GM12878 (cell line): ENCODE data around the gene CDH4. TPM values are rescaled to one million over a fixed set of nuclear protein-coding genes. Genes with fewer than 3 reads are reported as not detected.

ENCODE experiments used
- ATAC-seq: fragments of 200-7000 bp; cut with Tn5 transposase; 3 replicates; pipeline ENCODE4 v1.9.1; 2020; ENCODE audit warnings: mild to moderate bottlenecking, moderate library complexity
- BruUV-seq: library from RNA; stranded (reverse); fragments of 400-500 nt; replicated peaks from 2 replicates; lab custom pipeline; 2021; lab: Mats Ljungman, UMichigan
- CTCF ChIA-PET: fragments of 300-600 bp; sonication (Branson Sonifier 250); formaldehyde crosslinking; extraction: SDS; loops from one replicate; lab custom pipeline; 2021; ENCODE audit warnings: inconsistent platforms; lab: Yijun Ruan, JAX
- POLR2A ChIA-PET: fragments of 350-600 bp; formaldehyde crosslinking; extraction: SDS; loops from one replicate; lab custom pipeline; 2021; ENCODE audit warnings: inconsistent platforms; lab: Charles Lee
- RAD21 ChIA-PET: fragments of 300-600 bp; sonication (Branson Sonifier 250); formaldehyde crosslinking; loops from one replicate; lab custom pipeline; 2023; ENCODE audit warnings: antibody characterized with exemption; ENCODE audit not compliant: unreplicated experiment; lab: Charles Lee
- SMC1A ChIA-PET: fragments of 300-600 bp; sonication (Branson Sonifier 250); formaldehyde crosslinking; loops from one replicate; lab custom pipeline; 2023; ENCODE audit not compliant: unreplicated experiment, uncharacterized antibody; lab: Charles Lee
- DNase-seq: peaks from one replicate; pipeline ENCODE4 v3.0.0-alpha.2; 2011; ENCODE audit warnings: low read depth, low spot score
- FAIRE-seq: peaks from 3 replicates; lab custom pipeline; 2011; peaks lifted over from hg19 to GRCh38; lab: Jason Lieb, UNC
- H2AFZ ChIP-seq: 2 replicates; pipeline ENCODE4 v1.6.0; 2011; ENCODE audit warnings: low read depth, low read length, control low read depth; ENCODE audit not compliant: control insufficient read depth
- H3K27ac ChIP-seq: 2 replicates; pipeline ENCODE4 v1.5.1; 2011; ENCODE audit warnings: control low read depth; ENCODE audit not compliant: control insufficient read depth, insufficient read depth
- H3K27me3 ChIP-seq, 2 experiments: replicated peaks in 1 of 2; 2 replicates each; pipeline versions ENCODE4 v1.6.0 to v1.6.1; 2011; ENCODE audit warnings: low read length in 1 of 2; ENCODE audit not compliant: control insufficient read depth in 2 of 2, insufficient read depth in 2 of 2
- H3K36me3 ChIP-seq, 2 experiments: 2 replicates each; pipeline ENCODE4 v1.5.1; 2011; ENCODE audit warnings: low read length in 1 of 2; ENCODE audit not compliant: control insufficient read depth in 2 of 2, insufficient read depth in 2 of 2
- H3K4me1 ChIP-seq: 2 replicates; pipeline ENCODE4 v1.6.1; 2011; ENCODE audit warnings: mild to moderate bottlenecking, low read length, moderate library complexity, mixed read lengths; ENCODE audit not compliant: control insufficient read depth, insufficient read depth
- H3K4me2 ChIP-seq: 2 replicates; pipeline ENCODE4 v1.6.0; 2011; ENCODE audit warnings: control low read depth; ENCODE audit not compliant: control insufficient read depth, insufficient read depth
- H3K4me3 ChIP-seq: fragments of 200-600 bp; sonication (generic); 2 replicates; pipeline ENCODE4 v1.5.1; 2016
- H3K79me2 ChIP-seq: 2 replicates; pipeline ENCODE4 v1.6.0; 2011; ENCODE audit warnings: low read length; ENCODE audit not compliant: control insufficient read depth, insufficient read depth
- H3K9ac ChIP-seq: 2 replicates; pipeline ENCODE4 v1.8.0; 2011; ENCODE audit warnings: low read length, control low read depth, mixed read lengths; ENCODE audit not compliant: control insufficient read depth, insufficient read depth
- H3K9me3 ChIP-seq: replicated peaks from 3 replicates; pipeline ENCODE4 v1.5.1; 2011; ENCODE audit warnings: mild to moderate bottlenecking, low read length; ENCODE audit not compliant: control insufficient read depth, insufficient read depth
- H4K20me1 ChIP-seq: 2 replicates; pipeline ENCODE4 v1.6.0; 2011; ENCODE audit not compliant: control insufficient read depth, insufficient read depth
- BCL11A ChIP-seq: IDR thresholded peaks from 2 replicates; pipeline ENCODE4 v1.6.1; 2011; ENCODE audit warnings: low read depth, low read length
- CHD1 ChIP-seq: IDR thresholded peaks from 2 replicates; pipeline ENCODE4 v1.6.1; 2012; ENCODE audit warnings: low read depth, low read length, improper control_type of control experiment
- ETV6 ChIP-seq, 2 experiments: fragments of 450-650 bp in 1 of 2; IDR thresholded peaks in 1 of 2; conservative IDR thresholded peaks in 1 of 2; 2 replicates each; pipeline ENCODE4 v1.6.1; 2014; ENCODE audit warnings: antibody characterized with exemption in 1 of 2, borderline replicate concordance in 1 of 2, low read depth in 1 of 2, mild to moderate bottlenecking in 1 of 2, moderate library complexity in 1 of 2
- FOS ChIP-seq: IDR thresholded peaks from 3 replicates; pipeline ENCODE4 v1.6.1; 2011; ENCODE audit warnings: borderline replicate concordance; ENCODE audit not compliant: insufficient read length; ENCODE audit errors: extremely low read depth
- HDGF ChIP-seq: fragments of 450-650 bp; IDR thresholded peaks from 2 replicates; pipeline ENCODE4 v1.6.1; 2016; ENCODE audit warnings: antibody characterized with exemption
- PRDM15 ChIP-seq: fragments of 450-650 bp; formaldehyde crosslinking; IDR thresholded peaks from 2 replicates; pipeline ENCODE4 v1.4.0; 2020; ENCODE audit warnings: mild to moderate bottlenecking, moderate library complexity
- RAD51 ChIP-seq: fragments of 450-650 bp; IDR thresholded peaks from 2 replicates; pipeline ENCODE4 v1.6.1; 2016; ENCODE audit warnings: moderate library complexity, mild to moderate bottlenecking, inconsistent platforms
- SRF ChIP-seq, 2 experiments: IDR thresholded peaks; 2 replicates each; pipeline ENCODE4 v1.6.1; 2011; ENCODE audit warnings: low read depth in 2 of 2, low read length in 2 of 2, mild to moderate bottlenecking in 1 of 2, moderate library complexity in 1 of 2
- WRNIP1 ChIP-seq: IDR thresholded peaks from 2 replicates; pipeline ENCODE4 v1.6.1; 2011; ENCODE audit warnings: low read depth, low read length, improper control_type of control experiment, borderline replicate concordance
- ZBED1 ChIP-seq: IDR thresholded peaks from 2 replicates; pipeline ENCODE4 v1.6.1; 2016; ENCODE audit warnings: borderline replicate concordance
- ZNF207 ChIP-seq: fragments of 450-650 bp; IDR thresholded peaks from 2 replicates; pipeline ENCODE4 v1.6.1; 2014; ENCODE audit warnings: antibody characterized with exemption, mild to moderate bottlenecking, borderline replicate concordance
- ZSCAN29 ChIP-seq: fragments of 450-650 bp; IDR thresholded peaks from 2 replicates; pipeline ENCODE4 v1.6.1; 2017; ENCODE audit warnings: mild to moderate bottlenecking, moderate library complexity
- WGBS: methylation state at CpG from one replicate; pipeline ENCODE4 v1.1.6; 2016; ENCODE audit warnings: low lambda C conversion rate; ENCODE audit not compliant: insufficient replicate concordance, insufficient coverage; ENCODE audit errors: missing lambda C conversion rate; 5-methylcytosine and 5-hydroxymethylcytosine counted together
- in situ Hi-C: fragments of 300-500 bp; cut with MboI; formaldehyde crosslinking; loops from 9 replicates; pipeline ENCODE4 v1.14.3; 2018; ENCODE audit warnings: mixed read lengths
- intact Hi-C: fragments of 100-400 bp; cut with micrococcal nuclease; formaldehyde crosslinking; loops from one replicate; pipeline ENCODE4 v1.14.2; 2022; ENCODE audit not compliant: unreplicated experiment
- polyA plus RNA-seq, 11 experiments: library from polyadenylated mRNA; depleted of rRNA in 4 of 11; unstranded in 6 of 11; stranded (reverse) in 5 of 11; fragments of >200 nt; fragmentation: Nextera tagmentation in 4 of 11; fragmentation: Illumina TruSeq in 1 of 11; extraction: Ambion mirVana in 4 of 11; extraction: Trizol in 1 of 11; gene quantifications; 1 replicate in 1 of 11; 2 replicates in 10 of 11; pipeline versions ENCODE4 v1.2.1 to v1.2.3, GENCODE V29; 2011 to 2016; ENCODE audit warnings: inconsistent platforms in 2 of 11, missing spikeins in 2 of 11, low read depth in 1 of 11
- total RNA-seq, 4 experiments: library from RNA; depleted of rRNA in 3 of 4; stranded (reverse); fragments of >200 nt in 3 of 4; fragmentation: Illumina TruSeq in 1 of 4; extraction: Trizol in 1 of 4; gene quantifications; 2 replicates each; pipeline versions ENCODE4 v1.2.1 to v1.2.3, GENCODE V29; 2013 to 2021
- TF ChIP-seq, protein P1 (sequence below): fragments of 450-650 bp; IDR thresholded peaks from 2 replicates; pipeline ENCODE4 v1.6.1; 2017; ENCODE audit warnings: borderline replicate concordance
- TF ChIP-seq, protein P2 (sequence below): IDR thresholded peaks from 2 replicates; pipeline ENCODE4 v1.6.1; 2012; ENCODE audit warnings: low read depth, low read length, improper control_type of control experiment
- TF ChIP-seq, protein P3 (sequence below): fragments of 150-350 bp; IDR thresholded peaks from 2 replicates; pipeline ENCODE4 v1.6.1; 2014; ENCODE audit warnings: mild to moderate bottlenecking, low read depth, low read length

Gene CDH4
- total and polyA plus RNA-seq, 10 of the 15 experiments (the other 5 are each of a cell fraction or from before 2014, with no cell fraction given) = not detected

DNA sequence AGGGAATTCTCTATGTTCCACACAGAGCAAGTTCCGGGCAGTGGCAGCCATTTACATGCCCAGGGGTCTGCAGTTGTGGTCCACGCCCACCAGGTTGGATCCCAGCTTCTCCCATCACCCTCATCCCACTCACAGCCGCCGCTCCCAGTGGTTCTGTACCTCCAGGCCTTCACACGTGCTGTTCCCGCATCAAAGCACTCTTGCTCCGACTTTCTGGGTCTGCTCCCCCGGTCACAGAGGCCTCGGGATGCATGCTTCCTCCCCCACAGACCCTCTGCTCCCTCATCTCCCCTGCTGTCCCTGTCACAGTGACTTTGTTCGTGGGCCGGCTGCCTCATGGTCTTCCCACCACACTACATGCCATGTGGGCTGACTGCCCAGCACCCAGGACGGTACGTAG lies 481.2 kb downstream of the CDH4 start (continued):
- no peak for TF ChIP-seq PRDM15

GRCh38 chr20:61733891-61734732 lies 482.1 kb downstream of the CDH4 start:
- H3K4me1 ChIP-seq = no peaks in the 10 kb centered on the region
- intact Hi-C loops = no loop called here
- ChIA-PET CTCF (no interaction called here), SMC1A (no interaction called here), POLR2A (no interaction called here), RAD21 (no interaction called here)
- ATAC-seq = no peak
- H3K36me3 ChIP-seq = no peaks in the 10 kb centered on the region
- no peaks in the 10 kb centered on the region for H4K20me1 ChIP-seq
- H3K9ac ChIP-seq = no peak overlapping the region
- no peak overlapping the region for H3K27ac ChIP-seq
- no peak for FAIRE-seq
- H2AFZ ChIP-seq = no peak overlapping the region
- no peak overlapping the region for H3K4me3 ChIP-seq
- 56% methylated on average over 28 of the region's 28 CpGs for WGBS
- no peaks in the 10 kb centered on the region for H3K79me2 ChIP-seq
- no peak for DNase-seq
- no peaks in the 10 kb centered on the region for H3K27me3 ChIP-seq
- no peaks in the 10 kb centered on the region for H3K9me3 ChIP-seq
- no TSS peak for BruUV-seq
- H3K4me2 ChIP-seq = no peak overlapping the region
- in situ Hi-C loops = no loop called here
- no peak for TF ChIP-seq FOS
- TF ChIP-seq SRF (IDR thresholded peaks at IDR 0.05; ENCODE audit: low read depth in 2 of 2, low read length in 2 of 2) = no peak
- TF ChIP-seq HDGF = no peak
- no peak for TF ChIP-seq ZSCAN29
- TF ChIP-seq CHD1 = no peak
- no peak for TF ChIP-seq BCL11A
- TF ChIP-seq, protein P1, sequence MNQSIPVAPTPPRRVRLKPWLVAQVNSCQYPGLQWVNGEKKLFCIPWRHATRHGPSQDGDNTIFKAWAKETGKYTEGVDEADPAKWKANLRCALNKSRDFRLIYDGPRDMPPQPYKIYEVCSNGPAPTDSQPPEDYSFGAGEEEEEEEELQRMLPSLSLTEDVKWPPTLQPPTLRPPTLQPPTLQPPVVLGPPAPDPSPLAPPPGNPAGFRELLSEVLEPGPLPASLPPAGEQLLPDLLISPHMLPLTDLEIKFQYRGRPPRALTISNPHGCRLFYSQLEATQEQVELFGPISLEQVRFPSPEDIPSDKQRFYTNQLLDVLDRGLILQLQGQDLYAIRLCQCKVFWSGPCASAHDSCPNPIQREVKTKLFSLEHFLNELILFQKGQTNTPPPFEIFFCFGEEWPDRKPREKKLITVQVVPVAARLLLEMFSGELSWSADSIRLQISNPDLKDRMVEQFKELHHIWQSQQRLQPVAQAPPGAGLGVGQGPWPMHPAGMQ = no peak
- TF ChIP-seq ETV6 (conservative IDR thresholded peaks at IDR 0.05 in 1 of 2, IDR thresholded peaks at IDR 0.05 in 1 of 2; ENCODE audit: borderline replicate concordance in 1 of 2, low read depth in 1 of 2) = no peak
- TF ChIP-seq, protein P2, sequence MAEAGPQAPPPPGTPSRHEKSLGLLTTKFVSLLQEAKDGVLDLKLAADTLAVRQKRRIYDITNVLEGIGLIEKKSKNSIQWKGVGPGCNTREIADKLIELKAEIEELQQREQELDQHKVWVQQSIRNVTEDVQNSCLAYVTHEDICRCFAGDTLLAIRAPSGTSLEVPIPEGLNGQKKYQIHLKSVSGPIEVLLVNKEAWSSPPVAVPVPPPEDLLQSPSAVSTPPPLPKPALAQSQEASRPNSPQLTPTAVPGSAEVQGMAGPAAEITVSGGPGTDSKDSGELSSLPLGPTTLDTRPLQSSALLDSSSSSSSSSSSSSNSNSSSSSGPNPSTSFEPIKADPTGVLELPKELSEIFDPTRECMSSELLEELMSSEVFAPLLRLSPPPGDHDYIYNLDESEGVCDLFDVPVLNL = no peak
- TF ChIP-seq RAD51 = no peak
- TF ChIP-seq ZBED1 = no peak
- TF ChIP-seq WRNIP1 = no peak
- no peak for TF ChIP-seq ZNF207
- TF ChIP-seq, protein P3, sequence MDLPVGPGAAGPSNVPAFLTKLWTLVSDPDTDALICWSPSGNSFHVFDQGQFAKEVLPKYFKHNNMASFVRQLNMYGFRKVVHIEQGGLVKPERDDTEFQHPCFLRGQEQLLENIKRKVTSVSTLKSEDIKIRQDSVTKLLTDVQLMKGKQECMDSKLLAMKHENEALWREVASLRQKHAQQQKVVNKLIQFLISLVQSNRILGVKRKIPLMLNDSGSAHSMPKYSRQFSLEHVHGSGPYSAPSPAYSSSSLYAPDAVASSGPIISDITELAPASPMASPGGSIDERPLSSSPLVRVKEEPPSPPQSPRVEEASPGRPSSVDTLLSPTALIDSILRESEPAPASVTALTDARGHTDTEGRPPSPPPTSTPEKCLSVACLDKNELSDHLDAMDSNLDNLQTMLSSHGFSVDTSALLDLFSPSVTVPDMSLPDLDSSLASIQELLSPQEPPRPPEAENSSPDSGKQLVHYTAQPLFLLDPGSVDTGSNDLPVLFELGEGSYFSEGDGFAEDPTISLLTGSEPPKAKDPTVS = no peak
